Karpas-422 (cell line): ENCODE results near the gene BRINP2. TPM values are rescaled to one million over a fixed set of nuclear protein-coding genes. Genes with fewer than 3 reads are reported as not detected.
"Not testable (repeated sequence)": the region's sequence is repeated elsewhere in the genome, so short reads cannot be mapped to it uniquely, and the experiment has no call there.

Experiments used
- DNase-seq: peaks from one replicate; pipeline ENCODE4 v3.0.0-alpha.2; 2015
- H2AFZ ChIP-seq: fragments of 200-600 bp; sonication (generic); 2 replicates; pipeline ENCODE4 v1.6.1; 2014; ENCODE audit warnings: antibody characterized with exemption, low read length, mixed read lengths
- H3K27ac ChIP-seq: fragments of 200-600 bp; sonication (generic); 2 replicates; pipeline ENCODE4 v1.5.1; 2014; ENCODE audit warnings: mild to moderate bottlenecking, low read length, moderate library complexity
- H3K27me3 ChIP-seq: fragments of 200-600 bp; sonication (generic); 2 replicates; pipeline ENCODE4 v1.6.1; 2014; ENCODE audit warnings: low read length, mixed read lengths
- H3K36me3 ChIP-seq: fragments of 200-600 bp; sonication (generic); 2 replicates; pipeline ENCODE4 v1.6.1; 2014; ENCODE audit warnings: low read length, mixed read lengths; ENCODE audit not compliant: insufficient read depth
- H3K4me1 ChIP-seq: fragments of 200-600 bp; sonication (generic); 2 replicates; pipeline ENCODE4 v1.6.1; 2014; ENCODE audit warnings: mild to moderate bottlenecking, low read length, mixed read lengths
- H3K4me2 ChIP-seq: fragments of 200-600 bp; sonication (generic); 2 replicates; pipeline ENCODE4 v1.6.1; 2014; ENCODE audit warnings: low read length, low read depth, mild to moderate bottlenecking; ENCODE audit not compliant: poor library complexity, severe bottlenecking
- H3K4me3 ChIP-seq: fragments of 200-600 bp; sonication (generic); 2 replicates; pipeline ENCODE4 v1.5.1; 2014; ENCODE audit warnings: mild to moderate bottlenecking, antibody characterized with exemption, low read length, mixed read lengths
- H3K79me2 ChIP-seq: fragments of 200-600 bp; sonication (generic); 2 replicates; pipeline ENCODE4 v1.6.1; 2014; ENCODE audit warnings: mild to moderate bottlenecking, low read length, mixed read lengths
- H3K9ac ChIP-seq: fragments of 200-600 bp; sonication (generic); 2 replicates; pipeline ENCODE4 v1.6.0; 2014; ENCODE audit warnings: low read length
- H3K9me2 ChIP-seq: fragments of 200-600 bp; sonication (generic), shearing (Covaris generic); replicated peaks from 2 replicates; pipeline ENCODE4 v1.6.0; 2014; ENCODE audit warnings: mild to moderate bottlenecking, low read length, moderate library complexity; ENCODE audit not compliant: insufficient read depth
- H3K9me3 ChIP-seq: fragments of 300-700, 200-600 bp; sonication (generic); 2 replicates; pipeline ENCODE4 v1.6.1; 2014; ENCODE audit warnings: low read length, mixed read lengths
- H4K20me1 ChIP-seq: fragments of 200-600 bp; sonication (generic); 2 replicates; pipeline ENCODE4 v1.6.1; 2014; ENCODE audit warnings: mild to moderate bottlenecking, antibody characterized with exemption, low read length, low read depth; ENCODE audit not compliant: insufficient read depth
- total RNA-seq: library from RNA; depleted of rRNA; stranded (reverse); fragments of >200 nt; shearing (Covaris generic); gene quantifications from 2 replicates; pipeline ENCODE4 v1.2.3, GENCODE V29; 2014; ENCODE audit warnings: low replicate concordance

The BRINP2 gene
- total RNA-seq, 1 experiment from 2014 or later = not detected

GRCh38 chr1:177310326-177310725 lies 139.6 kb downstream of the BRINP2 start:
- Histone ChIP-seq H3K4me1 (no peaks in the 10 kb centered on the region), H3K4me2 (no peak overlapping the region), H3K4me3 (no peak overlapping the region), H2AFZ (no peak overlapping the region), H3K9ac (no peak overlapping the region), H4K20me1 (no peaks in the 10 kb centered on the region), H3K27me3 (no peaks in the 10 kb centered on the region), H3K9me2 (no peaks in the 10 kb centered on the region), H3K27ac (no peak overlapping the region), H3K36me3 (no peaks in the 10 kb centered on the region), H3K9me3 (no peaks in the 10 kb centered on the region), H3K79me2 (no peaks in the 10 kb centered on the region)
- DNase-seq = no peak

DNA sequence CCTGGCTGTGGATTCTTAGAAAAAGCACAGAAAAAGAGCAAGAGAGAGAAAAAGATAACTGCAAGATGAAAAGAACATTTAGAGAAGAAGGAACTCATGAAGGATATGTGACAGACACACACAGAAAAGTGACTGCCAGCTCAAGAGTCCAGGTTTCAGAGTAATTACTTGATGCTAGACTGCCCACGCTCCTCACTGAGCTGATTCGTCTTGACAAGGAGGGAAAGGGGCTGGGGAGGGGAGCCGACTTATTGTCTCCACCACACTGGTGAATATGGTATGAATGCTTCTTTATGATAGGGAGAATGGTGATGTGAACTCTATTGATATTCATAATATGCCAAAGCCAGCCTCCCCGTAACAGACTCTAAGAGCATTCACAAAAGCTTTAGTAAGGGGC lies 140.4 kb downstream of the BRINP2 start:
- Histone ChIP-seq H3K27me3 (no peaks in the 10 kb centered on the region), H3K4me3 (no peak overlapping the region), H3K27ac (no peak overlapping the region), H3K9me2 (no peaks in the 10 kb centered on the region), H4K20me1 (no peaks in the 10 kb centered on the region), H3K79me2 (no peaks in the 10 kb centered on the region), H3K9me3 (no peaks in the 10 kb centered on the region), H3K4me2 (no peak overlapping the region), H3K9ac (no peak overlapping the region), H3K36me3 (no peaks in the 10 kb centered on the region), H3K4me1 (no peaks in the 10 kb centered on the region), H2AFZ (no peak overlapping the region)
- DNase-seq = no peak

- no peak overlapping the region for H2AFZ ChIP-seq
- no peaks in the 10 kb centered on the region for H3K9me2 ChIP-seq
- H3K27ac ChIP-seq = no peak overlapping the region
- no peaks in the 10 kb centered on the region for H3K9me3 ChIP-seq
- H3K4me2 ChIP-seq = no peak overlapping the region
- H3K27me3 ChIP-seq = no peaks in the 10 kb centered on the region
- H3K4me3 ChIP-seq = no peak overlapping the region
- H3K79me2 ChIP-seq = no peaks in the 10 kb centered on the region
- DNase-seq = no peak
- H3K4me1 ChIP-seq = no peaks in the 10 kb centered on the region
- no peaks in the 10 kb centered on the region for H4K20me1 ChIP-seq
- no peaks in the 10 kb centered on the region for H3K36me3 ChIP-seq
- no peak overlapping the region for H3K9ac ChIP-seq
Measured at GRCh38 chr1:177311586-177311985, 140.8 kb downstream of the BRINP2 start.

DNA sequence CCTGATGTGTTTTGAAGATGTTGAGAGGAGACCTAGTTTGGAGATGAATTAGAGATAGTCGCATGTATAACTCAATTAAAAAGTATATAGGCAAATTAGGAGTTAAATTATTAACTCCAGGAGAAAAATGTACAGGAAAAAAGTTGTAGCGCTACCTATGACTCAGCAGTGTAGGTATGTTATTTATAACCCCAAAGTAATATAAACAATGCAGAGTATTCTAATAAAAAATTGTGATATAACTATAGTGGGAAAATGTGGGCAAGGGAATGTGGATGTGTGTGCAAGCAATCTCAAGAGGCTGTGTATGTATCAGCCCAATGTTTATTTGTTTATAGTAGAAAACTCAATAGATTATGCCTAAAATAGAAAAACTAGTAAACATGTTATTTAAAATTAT lies 144.5 kb downstream of the BRINP2 start:
- H3K79me2 ChIP-seq = no peaks in the 10 kb centered on the region

DNA sequence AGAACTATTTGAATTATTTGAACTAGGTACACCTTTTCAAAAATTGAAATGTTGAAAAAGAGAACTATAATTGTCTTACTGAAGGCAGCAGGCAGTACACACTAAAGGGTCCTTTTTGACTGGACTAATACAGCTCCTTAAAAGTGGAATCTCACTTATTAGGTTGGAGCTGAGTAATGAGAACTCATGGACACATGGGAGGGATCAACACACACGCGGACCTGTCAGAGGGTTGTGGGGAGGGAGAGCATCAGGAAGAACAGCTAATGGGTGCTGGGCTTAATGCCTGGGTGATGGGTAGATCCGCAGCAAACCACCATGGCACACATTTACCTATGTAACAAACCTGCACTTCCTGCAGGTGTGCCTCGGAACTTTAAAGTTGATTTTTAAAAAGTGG lies 145.0 kb downstream of the BRINP2 start:
- H3K79me2 ChIP-seq = no peaks in the 10 kb centered on the region
- DNase-seq = no peak
- H3K27ac ChIP-seq = no peak overlapping the region
- H3K36me3 ChIP-seq = no peaks in the 10 kb centered on the region
- H3K9ac ChIP-seq = no peak overlapping the region
- no peaks in the 10 kb centered on the region for H3K9me2 ChIP-seq
- H3K4me1 ChIP-seq = no peaks in the 10 kb centered on the region
- no peak overlapping the region for H3K4me3 ChIP-seq
- no peaks in the 10 kb centered on the region for H3K27me3 ChIP-seq
- H4K20me1 ChIP-seq = no peaks in the 10 kb centered on the region
- no peak overlapping the region for H3K4me2 ChIP-seq
- H2AFZ ChIP-seq = no peak overlapping the region
- no peaks in the 10 kb centered on the region for H3K9me3 ChIP-seq

More for the DNA sequence above, 144.5 kb downstream of the BRINP2 start:
- no peak overlapping the region for H2AFZ ChIP-seq
- no peak overlapping the region for H3K9ac ChIP-seq
- no peaks in the 10 kb centered on the region for H4K20me1 ChIP-seq
- H3K9me2 ChIP-seq = no peaks in the 10 kb centered on the region
- no peaks in the 10 kb centered on the region for H3K27me3 ChIP-seq
- no peak overlapping the region for H3K4me2 ChIP-seq
- no peak overlapping the region for H3K27ac ChIP-seq
- no peaks in the 10 kb centered on the region for H3K36me3 ChIP-seq
- H3K4me1 ChIP-seq = no peaks in the 10 kb centered on the region
- DNase-seq = no peak
- no peak overlapping the region for H3K4me3 ChIP-seq
- H3K9me3 ChIP-seq = no peaks in the 10 kb centered on the region

GRCh38 chr1:177321434-177321833 lies 150.7 kb downstream of the BRINP2 start:
- not testable (repeated sequence) for H3K9me3 ChIP-seq, H3K4me2 ChIP-seq, H3K9ac ChIP-seq, H4K20me1 ChIP-seq, H2AFZ ChIP-seq, H3K79me2 ChIP-seq, H3K36me3 ChIP-seq, DNase-seq, H3K27ac ChIP-seq, H3K9me2 ChIP-seq, H3K4me3 ChIP-seq, H3K27me3 ChIP-seq, H3K4me1 ChIP-seq

DNA sequence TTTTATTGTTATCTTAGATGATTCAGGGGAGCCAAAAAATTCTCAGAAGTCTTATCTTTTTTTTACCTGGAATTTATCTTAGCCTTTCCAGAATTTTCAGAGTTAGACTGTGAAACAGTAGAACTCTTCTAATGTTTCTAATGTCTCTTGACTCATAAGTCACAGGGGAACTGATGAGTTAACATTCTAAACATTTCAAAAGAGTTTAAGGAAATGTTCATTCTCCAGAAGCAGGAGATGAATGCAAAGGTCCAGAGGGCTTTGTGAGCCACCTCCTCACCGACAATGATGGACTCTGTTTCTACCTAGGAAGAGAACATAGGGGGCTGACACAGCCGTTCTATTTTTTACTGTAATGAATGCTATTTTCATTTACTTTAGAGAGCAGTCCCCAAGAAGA lies 157.5 kb downstream of the BRINP2 start:
- no peaks in the 10 kb centered on the region for H3K79me2 ChIP-seq

GRCh38 chr1:177329871-177330270 lies 159.1 kb downstream of the BRINP2 start:
- no peaks in the 10 kb centered on the region for H3K4me1 ChIP-seq
- H3K36me3 ChIP-seq = no peaks in the 10 kb centered on the region
- no peaks in the 10 kb centered on the region for H3K9me3 ChIP-seq
- H3K4me3 ChIP-seq = no peak overlapping the region
- H3K4me2 ChIP-seq = no peak overlapping the region
- no peaks in the 10 kb centered on the region for H3K9me2 ChIP-seq
- DNase-seq = no peak
- H3K9ac ChIP-seq = no peak overlapping the region
- no peak overlapping the region for H2AFZ ChIP-seq
- no peaks in the 10 kb centered on the region for H3K79me2 ChIP-seq
- H3K27me3 ChIP-seq = no peaks in the 10 kb centered on the region
- H3K27ac ChIP-seq = no peak overlapping the region
- no peaks in the 10 kb centered on the region for H4K20me1 ChIP-seq

More for the DNA sequence above, 157.5 kb downstream of the BRINP2 start:
- H3K4me2 ChIP-seq = no peak overlapping the region
- no peak for DNase-seq
- no peaks in the 10 kb centered on the region for H3K4me1 ChIP-seq
- H3K4me3 ChIP-seq = no peak overlapping the region
- H3K27ac ChIP-seq = no peak overlapping the region
- H3K9me2 ChIP-seq = no peaks in the 10 kb centered on the region
- H4K20me1 ChIP-seq = no peaks in the 10 kb centered on the region
- H2AFZ ChIP-seq = no peak overlapping the region
- no peaks in the 10 kb centered on the region for H3K27me3 ChIP-seq
- H3K36me3 ChIP-seq = no peaks in the 10 kb centered on the region
- H3K9me3 ChIP-seq = no peaks in the 10 kb centered on the region
- no peak overlapping the region for H3K9ac ChIP-seq
